HT1080 (cell line): Measurements from ENCODE around the gene RNF144A. TPM values are rescaled to one million over a fixed set of nuclear protein-coding genes. Genes with fewer than 3 reads are reported as not detected.

Source experiments
- DNase-seq: peaks from one replicate; pipeline ENCODE4 v3.0.0-alpha.2; 2015; ENCODE audit warnings: low read depth
- total RNA-seq: library from RNA; depleted of rRNA; stranded (reverse); fragments of >200 nt; shearing (Covaris generic); gene quantifications from 2 replicates; pipeline ENCODE4 v1.2.3, GENCODE V29; 2014

Gene RNF144A
- total RNA-seq, 1 experiment from 2014 or later = 30.3 TPM

- DNase-seq = no peak
These were observed 11.0 kb upstream of the RNF144A start for GRCh38 chr2:6906165-6906741.

DNA sequence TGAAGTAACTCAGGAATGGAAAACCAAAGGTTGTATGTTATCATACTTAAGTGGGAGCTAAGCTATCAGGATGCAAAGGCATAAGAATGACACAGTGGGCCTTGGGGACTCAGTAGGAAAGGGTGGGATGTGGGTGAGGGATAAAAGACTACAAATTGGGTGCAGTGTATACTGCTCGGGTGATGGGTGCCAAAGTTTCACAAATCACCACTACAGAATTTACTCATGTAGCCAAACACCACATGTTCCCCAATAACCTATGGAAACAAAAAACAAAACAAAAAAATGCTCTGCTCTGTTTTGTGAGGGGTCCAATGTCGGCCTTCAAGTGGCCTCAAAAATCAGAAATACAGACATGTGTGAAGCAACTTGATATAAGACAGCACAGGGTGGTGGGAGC, 8.9 kb upstream of the RNF144A start:
- DNase-seq = no peak

- DNase-seq = peak; percentile 45
These were observed 7.5 kb upstream of the RNF144A start for GRCh38 chr2:6909431-6910385.

DNA sequence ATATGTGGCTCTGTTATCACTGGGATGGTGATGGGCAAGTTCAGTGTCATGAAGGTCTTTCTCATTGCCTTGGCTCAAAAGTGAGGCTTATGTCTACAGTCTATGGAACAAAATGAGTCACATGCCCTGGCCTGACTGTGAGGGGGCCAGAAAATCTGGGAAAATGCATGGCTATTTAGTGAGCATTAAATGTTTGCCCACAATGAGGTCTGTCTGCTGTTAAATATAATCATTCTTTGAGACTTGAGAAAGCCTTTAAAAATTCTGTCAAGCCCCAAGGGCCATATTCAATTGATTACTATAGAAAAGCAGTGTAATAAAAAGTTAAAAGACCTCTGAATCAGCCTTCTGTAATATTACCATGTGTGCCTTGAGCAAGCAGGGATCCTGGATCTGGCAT, 5.5 kb upstream of the RNF144A start:
- no peak for DNase-seq

GRCh38 chr2:6913415-6914157, 3.6 kb upstream of the RNF144A start:
- no peak for DNase-seq

DNA sequence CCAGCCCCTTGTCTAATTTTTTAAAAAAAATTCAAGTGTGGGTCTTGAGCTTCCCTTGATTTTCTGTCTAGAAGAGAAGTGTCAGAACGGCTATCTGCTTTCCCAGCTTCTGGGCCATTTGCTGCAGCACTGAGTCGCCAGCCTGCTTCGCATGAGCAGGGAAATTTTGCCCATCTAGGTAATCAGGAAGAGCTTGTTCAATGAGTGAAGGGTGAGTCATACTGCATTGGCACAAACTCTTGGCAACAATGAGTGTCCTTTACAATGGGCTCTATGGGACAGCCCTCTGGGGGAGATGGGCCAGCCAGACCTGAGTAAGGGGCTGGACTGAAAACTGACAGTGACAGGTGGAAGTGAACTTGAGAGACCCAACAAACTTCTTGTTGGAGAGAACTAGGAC, 2.4 kb upstream of the RNF144A start:
- peak; percentile 88 for DNase-seq

- DNase-seq = no peak
These were observed 1.8 kb upstream of the RNF144A start for GRCh38 chr2:6915399-6915798.

DNA sequence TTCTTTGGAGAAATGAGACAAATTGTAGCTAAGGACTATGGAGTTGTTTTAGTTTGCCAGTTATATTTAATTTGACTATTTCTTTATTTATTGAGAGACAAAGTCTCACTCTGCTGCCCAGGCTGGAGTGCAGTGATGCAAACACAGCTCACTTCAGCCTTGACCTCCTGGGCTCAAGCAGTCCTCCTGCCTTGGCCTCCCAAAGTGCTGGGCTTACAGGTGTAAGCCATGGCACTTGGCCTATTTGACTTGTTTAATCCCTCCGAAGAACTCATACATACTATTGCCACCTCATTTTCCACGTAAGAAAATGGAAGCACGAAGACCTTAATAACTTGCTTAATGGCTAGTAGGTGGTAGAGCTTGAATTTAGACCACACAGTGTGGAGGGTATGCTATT, 988 bp upstream of the RNF144A start:
- DNase-seq = no peak

GRCh38 chr2:6916736-6917070, 509 bp upstream of the RNF144A start:
- no peak for DNase-seq

DNA sequence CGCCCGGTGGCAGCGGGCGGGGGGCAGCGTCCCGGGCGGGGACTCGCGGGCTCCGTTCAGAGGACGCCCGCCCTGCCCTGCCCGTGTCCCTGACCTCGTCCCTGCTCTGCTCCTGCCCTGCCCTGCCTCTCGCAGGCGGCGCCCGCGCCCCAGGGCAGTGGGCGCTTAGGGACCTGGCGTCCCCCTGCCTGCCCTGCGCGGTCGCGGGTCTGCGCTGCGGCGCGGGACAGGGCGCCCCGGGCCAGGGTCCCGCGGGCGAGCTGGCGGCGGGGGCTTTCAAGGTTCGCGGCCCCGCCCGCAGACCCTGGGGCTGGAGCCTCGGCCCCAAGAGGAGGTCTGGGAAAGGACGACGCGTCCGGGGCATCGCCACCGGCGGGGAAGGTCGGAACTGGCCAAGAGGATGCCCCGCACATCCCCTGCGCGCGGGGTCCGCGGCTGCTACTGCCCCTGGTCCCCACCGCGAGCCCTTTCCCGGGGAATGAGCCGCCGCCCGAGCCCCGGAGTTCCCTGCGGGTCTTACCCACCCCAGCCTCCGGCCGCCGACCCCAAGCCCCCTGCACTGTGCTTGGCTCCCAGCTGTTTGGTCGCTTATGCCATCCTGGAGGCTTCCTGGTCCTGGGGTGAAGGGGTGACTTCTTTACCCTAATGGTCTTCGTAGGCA, 679 bp downstream of the RNF144A start:
- no peak for DNase-seq

DNA sequence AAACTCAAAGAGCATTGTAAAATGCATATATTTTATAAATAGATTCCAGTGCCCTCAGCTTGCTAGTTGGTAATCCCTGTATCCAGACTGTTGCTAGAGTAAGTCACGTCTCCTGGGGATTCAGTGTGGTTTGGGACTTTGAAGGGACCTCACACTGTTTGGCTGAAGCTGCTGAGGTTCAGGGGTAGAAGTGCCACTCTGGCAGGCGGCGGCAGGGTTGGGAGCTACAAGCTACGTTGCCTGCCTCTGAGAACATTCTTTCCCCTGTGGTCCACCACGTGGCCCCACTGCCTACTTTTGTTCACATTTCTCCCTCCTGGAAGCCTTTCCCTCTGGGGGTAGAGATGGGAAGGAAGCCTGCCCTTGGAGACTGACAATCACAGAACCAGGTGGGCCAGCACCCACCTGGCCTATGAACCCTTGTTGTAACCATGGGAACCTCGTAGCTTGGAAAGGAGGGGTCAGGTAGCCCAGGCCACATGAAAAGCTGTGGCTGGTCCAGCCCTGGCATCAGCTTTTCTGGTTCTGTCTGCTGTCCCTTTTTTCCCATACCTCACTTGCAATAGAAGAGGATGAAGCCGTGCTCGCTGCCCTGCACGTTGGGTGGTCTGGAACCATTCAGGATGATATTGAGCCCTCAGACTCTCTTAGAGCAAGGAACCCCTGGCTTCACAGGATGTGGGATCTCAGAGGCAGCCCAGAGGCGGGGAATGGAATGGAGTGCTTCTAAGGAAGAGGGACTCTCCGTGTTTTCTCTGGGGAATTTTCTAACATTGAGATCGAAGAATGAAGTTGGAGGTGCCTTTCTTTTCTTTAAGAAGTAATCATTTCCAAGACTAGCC, 2.9 kb downstream of the RNF144A start:
- DNase-seq = no peak

GRCh38 chr2:6920743-6921064, 3.5 kb downstream of the RNF144A start:
- DNase-seq = no peak

GRCh38 chr2:6921321-6921922, 4.2 kb downstream of the RNF144A start:
- DNase-seq = no peak

DNA sequence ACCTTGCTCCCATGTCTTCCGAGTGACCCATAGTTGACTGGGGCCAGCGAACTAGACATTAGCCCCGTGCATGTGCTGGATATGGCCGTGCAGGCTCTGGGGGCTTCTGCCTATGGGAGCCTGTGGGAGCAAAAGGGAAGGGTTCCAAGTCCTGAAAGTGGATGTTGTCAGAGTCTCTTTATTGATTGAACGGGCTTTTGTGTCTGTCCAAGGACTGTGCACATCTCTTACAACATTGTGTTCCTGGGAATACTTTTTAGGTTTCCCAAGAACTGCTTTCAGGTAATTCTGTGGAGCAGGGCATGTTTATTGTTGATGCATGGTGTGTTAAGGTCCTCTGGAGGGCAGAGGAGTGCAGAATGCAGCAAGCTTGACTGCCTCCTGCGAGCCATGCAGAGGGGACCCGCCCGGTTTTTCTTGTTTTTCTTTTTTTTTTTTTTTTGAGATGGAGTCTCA, 5.0 kb downstream of the RNF144A start:
- no peak for DNase-seq

GRCh38 chr2:6923319-6923718, 6.1 kb downstream of the RNF144A start:
- no peak for DNase-seq

- DNase-seq = no peak
These were observed 7.1 kb downstream of the RNF144A start for GRCh38 chr2:6924101-6924923.

- DNase-seq = no peak
These were observed 7.8 kb downstream of the RNF144A start for GRCh38 chr2:6924924-6925409.

DNA sequence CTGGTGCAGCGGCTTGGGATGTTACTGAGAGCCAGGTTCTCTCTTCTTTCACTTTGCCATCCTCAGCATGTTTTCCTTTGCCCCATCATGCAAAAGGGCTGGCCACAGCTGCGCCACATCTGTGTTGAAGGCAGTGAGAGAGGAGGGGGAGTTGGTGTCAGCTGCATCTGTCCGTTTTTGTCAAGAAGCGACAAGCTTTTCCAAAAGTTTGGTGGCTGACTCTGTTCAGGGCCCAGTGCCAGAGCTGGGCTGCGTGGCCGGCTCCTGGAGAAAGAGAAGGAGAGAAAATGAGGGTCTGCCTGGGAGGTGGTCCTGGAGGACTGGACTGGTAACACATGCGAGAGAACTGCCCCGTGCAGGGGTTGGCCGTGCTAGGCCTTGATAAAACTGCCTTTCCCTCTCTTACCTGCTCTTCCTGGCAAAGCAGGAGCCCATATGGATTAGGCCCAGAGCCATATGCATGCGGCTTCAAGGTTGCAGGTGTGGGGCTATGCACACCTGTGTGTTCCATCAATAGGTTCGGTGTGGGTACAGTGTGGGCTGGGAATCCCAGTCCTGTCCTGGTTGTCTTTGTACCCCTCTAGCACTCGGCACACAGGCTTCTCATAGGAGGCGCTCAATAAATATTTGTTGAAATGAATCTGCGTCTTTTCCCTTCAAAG, 9.0 kb downstream of the RNF144A start:
- no peak for DNase-seq

GRCh38 chr2:6927186-6927585, 10.0 kb downstream of the RNF144A start:
- DNase-seq = no peak
